ENCODE data around the gene TSPAN31.

The TSPAN31 gene

DNA sequence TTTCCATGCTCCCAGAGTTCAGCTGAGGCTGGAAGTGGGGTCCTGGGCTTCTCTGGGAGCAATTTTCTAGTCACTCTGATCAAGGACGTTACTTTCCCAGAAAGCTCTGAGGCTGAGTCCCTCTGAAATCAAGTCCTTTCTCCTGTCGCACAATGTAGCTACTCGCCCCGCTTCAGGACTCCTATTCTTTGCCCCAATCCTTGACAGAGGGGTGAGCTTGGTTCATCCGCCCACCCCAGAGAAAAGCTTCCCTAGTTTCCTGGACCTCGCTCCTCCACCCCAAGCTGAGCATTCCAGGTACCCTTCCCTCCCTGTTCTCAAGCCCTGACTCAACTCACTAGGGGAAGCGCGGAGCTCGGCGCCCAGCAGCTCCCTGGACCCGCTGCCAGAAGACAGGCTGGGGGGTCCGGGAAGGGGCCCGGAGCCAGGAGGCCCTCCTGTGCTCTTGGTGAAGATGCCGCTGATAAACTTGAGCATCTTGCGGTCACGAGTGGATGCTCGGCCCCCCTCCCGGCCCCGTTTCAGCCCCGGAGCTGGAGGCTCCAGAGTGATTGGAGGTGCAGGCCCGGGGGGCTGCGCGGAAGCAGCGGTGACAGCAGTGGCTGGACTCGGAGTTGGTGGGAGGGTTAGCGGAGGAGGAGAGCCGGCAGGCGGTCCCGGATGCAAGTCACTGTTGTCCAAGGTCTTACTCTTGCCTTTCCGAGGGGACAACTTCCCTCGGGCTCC lies 7.9 kb upstream of the TSPAN31 start:
- Mint-ChIP-seq H3K36me3 (peaks cover 41% of the 10 kb centered on the region), H3K9me3 (no peaks in the 10 kb centered on the region), H3K4me3 (no peak overlapping the region), H3K4me1 (peaks cover 28% of the 10 kb centered on the region), H3K27me3 (no peaks in the 10 kb centered on the region), H3K27ac (no peak overlapping the region)
- no peak for DNase-seq
- CTCF ChIA-PET, result interaction anchor here (1.2 kb wide), 1 partner anchor 14 kb away, joined by 4 read pairs; no protein-coding TSS in a partner anchor

DNA sequence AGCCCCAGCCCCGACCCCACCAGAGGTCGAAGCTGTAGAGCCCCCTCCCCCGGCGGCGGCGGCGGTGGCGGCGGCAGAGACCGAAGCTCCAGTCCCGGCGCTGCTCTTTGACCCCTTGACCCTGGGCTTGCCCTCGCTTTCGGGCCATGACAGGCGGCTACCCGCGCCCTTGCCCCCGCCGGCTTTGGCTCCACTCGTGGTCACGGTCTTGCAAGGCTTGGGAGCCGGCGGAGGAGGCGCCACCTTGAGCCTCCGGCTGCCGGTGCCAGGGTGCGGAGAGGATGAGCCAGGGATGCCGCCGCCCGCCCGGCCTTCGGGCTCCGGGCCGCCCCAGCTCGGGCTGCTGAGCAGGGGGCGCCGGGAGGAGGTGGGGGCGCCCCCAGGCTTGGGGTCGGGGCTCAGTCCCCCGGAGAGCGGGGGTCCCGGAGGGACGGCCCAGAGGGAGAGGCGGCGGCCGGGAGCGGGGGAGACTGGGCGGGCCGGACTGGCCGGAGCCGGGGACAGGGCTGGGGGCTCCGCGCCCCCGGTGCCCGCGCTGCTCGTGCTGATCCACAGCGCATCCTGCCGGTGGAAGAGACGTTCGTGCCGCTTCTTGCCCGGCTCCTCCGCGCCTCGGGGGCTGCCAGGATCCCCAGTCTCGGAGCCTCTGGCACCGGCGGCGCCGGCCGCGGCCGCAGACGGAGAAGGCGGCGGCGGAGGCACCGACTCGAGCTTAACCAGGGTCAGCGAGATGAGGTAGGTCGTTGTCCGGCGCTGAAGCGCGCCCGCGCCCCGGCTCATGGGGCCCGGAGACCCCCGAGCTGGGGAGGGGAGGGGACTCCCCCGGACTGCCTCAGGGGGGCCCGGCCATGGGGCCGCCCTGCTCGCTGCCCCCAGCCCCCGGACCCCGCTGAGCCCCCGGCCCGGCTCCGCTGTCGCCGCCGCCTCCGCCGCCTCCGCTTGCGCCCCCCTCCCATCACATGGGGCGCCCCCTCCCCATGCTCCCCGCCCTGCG lies 7.1 kb upstream of the TSPAN31 start:
- DNase-seq, result no peak
- Mint-ChIP-seq H3K27me3 (no peaks in the 10 kb centered on the region), H3K9me3 (no peaks in the 10 kb centered on the region), H3K27ac (no peak overlapping the region), H3K4me1 (peaks cover 33% of the 10 kb centered on the region), H3K36me3 (peaks cover 34% of the 10 kb centered on the region), H3K4me3 (no peak overlapping the region)
- CTCF ChIA-PET, result interaction anchor here (1.2 kb wide), 1 partner anchor 15 kb away, joined by 4 read pairs; no protein-coding TSS in a partner anchor

DNA sequence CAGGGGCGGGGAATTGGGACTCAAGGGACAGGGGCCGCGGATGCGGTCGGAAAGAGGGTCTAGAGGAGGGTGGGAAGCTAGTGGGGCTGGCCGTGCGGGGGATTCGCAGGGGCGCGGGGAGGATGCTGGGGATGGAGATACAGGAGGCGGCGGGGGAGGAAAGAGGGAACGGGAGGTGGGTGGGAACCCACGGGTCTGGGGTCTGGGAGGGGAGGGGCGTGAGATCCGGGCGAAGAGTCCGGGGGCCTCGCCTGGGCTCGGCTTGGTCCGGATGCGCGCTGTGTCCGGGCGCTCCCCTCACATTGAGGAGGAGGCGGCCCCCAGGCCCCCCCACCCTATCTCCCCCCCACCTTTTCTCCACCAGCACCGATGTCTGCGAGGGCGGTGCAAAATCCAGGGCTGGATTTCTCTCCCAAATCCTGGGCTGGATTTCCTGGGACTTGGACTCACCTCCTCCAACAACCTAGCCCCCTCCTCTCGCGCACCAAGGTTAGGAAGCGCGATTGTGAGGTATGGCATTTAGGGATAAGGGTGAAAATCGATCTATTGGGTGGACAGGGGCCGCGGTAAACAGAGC lies 6.1 kb upstream of the TSPAN31 start, which contains the start of gene AGAP2:
Gene AGAP2, minus strand, starts transcription at position 82 of the 577 bp plus-strand sequence. CDS start 496 bp downstream, outside the sequence.
- peak within 1 kb of the TSS; percentile 80 for H3K4me3 Mint-ChIP-seq
- no peak for DNase-seq
- no peak within 1 kb of the TSS for H3K27ac Mint-ChIP-seq
- H3K4me1 Mint-ChIP-seq, result peaks cover 38% of the 10 kb centered on the region
- CTCF ChIA-PET, result no interaction called here
- H3K27me3 Mint-ChIP-seq, result no peaks in the 10 kb centered on the region
- H3K36me3 Mint-ChIP-seq, result peaks cover 31% of the 10 kb centered on the region
- no peaks in the 10 kb centered on the region for H3K9me3 Mint-ChIP-seq

DNA sequence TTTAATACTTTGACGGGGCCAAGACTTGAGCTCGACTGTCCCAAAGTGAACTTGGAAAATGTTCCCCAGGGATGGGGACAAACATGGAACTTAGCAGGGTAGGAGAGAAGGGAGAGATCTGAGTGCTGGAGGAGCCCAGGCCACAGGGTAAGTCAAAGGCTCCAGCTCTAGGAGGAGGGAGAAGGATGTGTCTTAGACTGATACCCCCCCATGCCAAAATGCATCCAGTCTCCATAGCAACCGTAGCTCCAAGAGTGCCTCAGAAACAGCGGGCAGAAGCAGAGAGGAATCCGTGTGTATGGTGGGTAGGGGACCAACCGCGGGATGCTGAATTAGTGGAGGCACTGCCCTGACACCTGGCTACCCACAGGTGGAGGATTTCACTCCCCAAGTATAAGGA lies 5.5 kb upstream of the TSPAN31 start:
- Mint-ChIP-seq H3K27ac (no peak overlapping the region), H3K27me3 (no peaks in the 10 kb centered on the region), H3K4me1 (peaks cover 45% of the 10 kb centered on the region), H3K9me3 (no peaks in the 10 kb centered on the region), H3K36me3 (peaks cover 27% of the 10 kb centered on the region), H3K4me3 (peak overlapping the region; percentile 80)
- DNase-seq, result no peak
- CTCF ChIA-PET, result no interaction called here

DNA sequence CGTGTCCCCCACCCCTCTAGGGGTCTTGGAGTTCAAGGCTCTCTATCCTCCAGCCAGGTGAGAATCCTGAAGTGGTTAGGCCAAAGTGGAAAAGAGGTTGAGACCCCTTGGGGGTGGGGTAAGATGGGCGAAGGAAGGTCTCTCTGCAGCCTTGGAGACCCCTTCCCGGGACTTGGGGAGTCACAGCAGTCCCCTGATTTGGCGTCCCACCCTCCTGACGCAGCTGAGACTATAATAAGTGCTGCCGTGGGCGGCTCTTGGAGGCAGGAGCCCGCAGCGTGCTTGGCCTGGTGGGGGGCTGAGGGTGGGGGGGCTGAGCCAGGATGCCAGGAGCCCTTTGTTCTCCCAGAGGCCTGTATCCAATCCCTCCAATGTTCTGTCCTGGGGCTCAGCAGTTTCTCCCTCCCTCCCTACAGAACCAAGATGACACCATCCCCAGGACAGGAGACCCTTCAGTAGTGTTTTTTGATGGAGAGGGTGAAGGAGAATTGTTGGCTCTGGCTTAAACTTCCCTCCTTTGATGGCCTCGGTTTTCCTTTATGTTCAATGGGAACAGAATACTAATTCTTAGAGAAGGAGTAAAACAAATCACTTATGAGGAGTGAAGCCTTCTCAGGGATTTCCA lies 4.8 kb upstream of the TSPAN31 start:
- peaks cover 51% of the 10 kb centered on the region for H3K4me1 Mint-ChIP-seq
- no peak for DNase-seq
- H3K4me3 Mint-ChIP-seq, result peak overlapping the region; percentile 80
- H3K36me3 Mint-ChIP-seq, result peaks cover 24% of the 10 kb centered on the region
- no peaks in the 10 kb centered on the region for H3K27me3 Mint-ChIP-seq
- H3K9me3 Mint-ChIP-seq, result no peaks in the 10 kb centered on the region
- H3K27ac Mint-ChIP-seq, result no peak overlapping the region
- CTCF ChIA-PET, result interaction anchor here (1.1 to 1.9 kb wide), 2 partner anchors 47 to 113 kb away, joined by 5 to 6 read pairs; no protein-coding TSS in a partner anchor

DNA sequence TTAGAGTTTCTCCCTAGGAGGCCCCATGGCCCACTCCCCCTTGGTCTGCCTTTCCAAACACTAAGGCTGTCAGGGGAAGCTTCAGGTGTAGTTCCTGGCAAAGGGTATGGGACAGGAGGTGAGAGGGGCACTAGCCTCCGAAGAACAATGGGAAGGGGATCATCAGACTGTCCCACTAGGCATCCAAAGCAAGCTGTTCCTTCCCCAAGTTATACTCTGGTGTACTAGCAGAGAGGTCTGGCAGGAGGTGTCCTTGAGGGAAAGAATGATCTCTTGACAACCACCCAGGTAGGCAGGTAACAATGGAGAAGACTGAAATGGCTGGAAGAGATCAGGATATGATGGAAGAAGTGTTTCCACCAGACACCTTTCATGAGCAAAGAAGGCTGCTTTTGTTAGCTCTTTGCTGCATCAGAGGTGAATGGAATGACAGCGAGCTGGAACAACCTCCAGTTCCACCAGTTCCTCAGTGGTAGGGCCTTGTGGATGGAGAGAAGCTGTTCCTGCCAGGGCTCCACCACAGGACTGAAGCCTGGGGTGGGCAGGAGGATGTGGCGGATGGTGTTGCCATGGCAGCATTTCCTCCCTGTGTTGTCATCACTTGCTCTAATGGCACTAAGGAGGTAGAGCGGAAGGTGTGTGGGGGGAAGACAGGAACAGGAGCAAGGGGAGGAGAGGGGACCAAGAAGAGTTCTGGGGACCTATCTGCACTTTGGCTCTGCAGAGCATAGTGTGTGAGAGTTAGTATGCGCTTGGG lies 4.0 kb upstream of the TSPAN31 start:
- Mint-ChIP-seq H3K27me3 (no peaks in the 10 kb centered on the region), H3K36me3 (peaks cover 24% of the 10 kb centered on the region), H3K27ac (peak overlapping the region; percentile 82), H3K9me3 (no peaks in the 10 kb centered on the region), H3K4me3 (peak overlapping the region; percentile 80), H3K4me1 (peaks cover 59% of the 10 kb centered on the region)
- peak; percentile 93 for DNase-seq
- CTCF ChIA-PET, result interaction anchor here (0.9 to 2.5 kb wide), 13 partner anchors 8 to 159 kb away, joined by 3 to 12 read pairs (median 5); partner anchors contain the start of genes B4GALNT1 and OS9

DNA sequence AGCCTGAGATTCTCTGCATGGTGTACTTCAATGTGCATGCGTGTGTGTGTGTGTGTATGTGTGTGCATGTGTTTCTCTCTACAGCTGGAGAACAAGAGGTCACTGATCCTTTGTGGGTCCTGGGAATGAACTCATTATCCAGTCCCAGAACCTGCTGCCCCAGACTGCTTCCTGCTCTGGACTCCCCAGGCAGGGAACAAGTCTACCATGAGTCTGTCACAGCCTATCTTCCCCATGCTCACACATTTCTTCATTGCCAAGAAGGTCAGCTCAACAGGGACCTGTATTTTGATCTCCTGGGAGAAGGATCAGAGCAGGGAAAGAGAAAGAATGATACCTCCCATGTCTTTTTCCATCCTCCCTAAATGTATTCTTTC lies 3.4 kb upstream of the TSPAN31 start:
- no peak for DNase-seq
- H3K4me3 Mint-ChIP-seq, result peak overlapping the region; percentile 80
- H3K9me3 Mint-ChIP-seq, result no peaks in the 10 kb centered on the region
- CTCF ChIA-PET, result interaction anchor here (0.9 to 2.5 kb wide), 14 partner anchors 9 to 283 kb away, joined by 3 to 12 read pairs (median 4); partner anchors contain the start of genes B4GALNT1 and OS9
- H3K4me1 Mint-ChIP-seq, result peaks cover 64% of the 10 kb centered on the region
- H3K27ac Mint-ChIP-seq, result peak overlapping the region; percentile 82
- no peaks in the 10 kb centered on the region for H3K27me3 Mint-ChIP-seq
- H3K36me3 Mint-ChIP-seq, result peaks cover 25% of the 10 kb centered on the region

DNA sequence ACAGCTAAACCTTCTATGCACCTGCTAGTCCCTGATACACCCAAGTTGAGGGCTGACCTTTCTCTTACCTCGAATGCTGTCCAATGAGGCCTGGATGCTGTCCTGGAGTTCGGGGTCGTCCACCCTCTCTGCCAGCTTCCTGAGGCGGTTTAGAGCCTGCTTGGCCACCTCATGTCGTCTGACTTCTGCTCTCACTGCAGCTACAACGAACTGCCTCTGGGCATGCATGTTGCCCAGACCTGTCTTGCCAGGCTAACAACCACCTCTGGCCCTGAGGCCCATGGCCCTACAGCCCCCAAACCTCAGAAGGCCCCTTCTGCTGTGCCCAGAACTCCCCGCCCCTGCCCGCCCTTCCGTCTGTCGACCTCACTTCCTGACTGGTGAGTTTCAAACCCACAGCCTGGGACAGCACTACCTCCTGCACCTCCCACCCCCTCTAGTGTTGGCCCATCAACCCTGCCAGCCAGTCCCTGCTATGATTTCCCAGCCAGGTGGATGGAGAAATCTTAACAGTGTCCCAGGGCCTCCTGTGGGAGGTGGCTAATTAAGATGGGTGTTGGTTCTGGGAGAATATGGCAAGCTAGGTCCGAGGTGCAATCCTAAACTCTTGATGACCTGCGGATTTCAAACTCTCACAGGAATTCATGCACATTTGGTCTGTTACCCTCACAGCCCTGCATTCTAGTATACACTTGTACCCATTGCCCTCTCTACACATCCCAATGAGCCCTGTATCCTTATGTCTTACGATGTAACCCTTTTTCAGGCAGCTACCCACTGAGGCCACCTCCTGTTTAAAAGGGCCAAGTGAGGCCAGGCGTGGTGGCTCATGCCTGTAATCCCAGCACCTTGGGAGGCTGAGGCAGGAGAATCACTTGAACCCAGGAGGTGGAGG lies 2.7 kb upstream of the TSPAN31 start:
- Mint-ChIP-seq H3K36me3 (peaks cover 25% of the 10 kb centered on the region), H3K9me3 (no peaks in the 10 kb centered on the region), H3K27ac (peak overlapping the region; percentile 82), H3K4me3 (peak overlapping the region; percentile 80), H3K4me1 (peaks cover 62% of the 10 kb centered on the region), H3K27me3 (no peaks in the 10 kb centered on the region)
- DNase-seq, result peak; percentile 92
- CTCF ChIA-PET, result interaction anchor here (0.9 to 2.5 kb wide), 13 partner anchors 8 to 283 kb away, joined by 3 to 12 read pairs (median 5); partner anchors contain the start of genes B4GALNT1 and OS9

DNA sequence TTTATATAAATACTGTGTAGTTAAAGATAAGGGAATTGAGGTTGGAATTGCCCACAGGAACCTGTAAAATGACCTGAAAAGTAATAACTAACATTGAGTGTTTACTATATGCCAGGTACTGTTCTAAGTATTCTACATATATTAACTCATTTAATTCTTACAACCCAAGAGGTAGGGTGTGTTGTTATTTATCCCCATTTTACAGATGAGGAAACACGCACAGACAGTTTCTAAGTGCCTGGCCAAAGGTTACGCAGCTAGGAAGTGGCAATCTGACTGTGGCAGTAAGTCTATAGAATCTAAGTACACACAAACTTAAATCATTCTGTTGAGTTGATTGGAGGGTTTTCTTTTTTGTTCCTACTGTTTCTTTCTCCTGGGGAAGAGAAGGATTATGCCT lies 1.1 kb upstream of the TSPAN31 start:
- Mint-ChIP-seq H3K36me3 (peaks cover 38% of the 10 kb centered on the region), H3K9me3 (no peaks in the 10 kb centered on the region), H3K4me1 (peaks cover 66% of the 10 kb centered on the region), H3K4me3 (peak overlapping the region; percentile 87), H3K27ac (peak overlapping the region; percentile 93), H3K27me3 (no peaks in the 10 kb centered on the region)
- no peak for DNase-seq
- CTCF ChIA-PET, result interaction anchor here (1.3 kb wide), 1 partner anchor 21 kb away, joined by 3 read pairs; no protein-coding TSS in a partner anchor

DNA sequence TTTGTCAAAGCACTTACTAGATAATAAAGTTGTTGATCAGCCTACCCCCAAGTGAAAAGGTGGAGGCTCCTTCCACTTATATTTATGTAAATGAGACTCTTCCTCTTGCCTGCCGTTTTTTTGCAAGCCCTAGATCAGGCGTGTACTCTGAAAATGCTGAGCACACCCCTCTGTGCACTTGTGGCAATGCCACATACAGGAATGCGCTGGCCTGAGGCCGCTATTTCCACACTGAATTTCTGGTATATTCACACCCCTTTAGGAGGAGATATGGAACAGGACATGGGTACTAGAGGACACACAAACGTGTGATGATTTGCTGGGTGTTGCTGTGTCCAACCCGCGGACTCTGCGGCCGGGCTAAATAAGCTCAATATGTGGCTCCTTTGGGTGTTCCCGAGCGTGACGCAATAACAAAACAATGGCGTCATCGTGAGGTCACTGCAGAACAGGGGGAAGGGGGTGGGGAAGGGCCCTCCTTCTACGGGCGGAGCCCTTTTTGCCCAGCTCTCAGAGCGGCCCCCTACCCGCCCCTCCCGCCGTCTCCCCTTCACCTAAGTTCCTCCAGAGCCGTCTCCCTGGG lies 554 bp upstream of the TSPAN31 start:
- Mint-ChIP-seq H3K4me3 (peak overlapping the region; percentile 87), H3K9me3 (no peaks in the 10 kb centered on the region), H3K27ac (peak overlapping the region; percentile 93), H3K36me3 (peaks cover 37% of the 10 kb centered on the region), H3K4me1 (peaks cover 61% of the 10 kb centered on the region), H3K27me3 (no peaks in the 10 kb centered on the region)
- CTCF ChIA-PET, result interaction anchor here (0.8 to 2.0 kb wide), 3 partner anchors 12 to 50 kb away, joined by 3 to 6 read pairs (median 3); partner anchors contain the start of gene OS9
- peak; percentile 83 for DNase-seq

DNA sequence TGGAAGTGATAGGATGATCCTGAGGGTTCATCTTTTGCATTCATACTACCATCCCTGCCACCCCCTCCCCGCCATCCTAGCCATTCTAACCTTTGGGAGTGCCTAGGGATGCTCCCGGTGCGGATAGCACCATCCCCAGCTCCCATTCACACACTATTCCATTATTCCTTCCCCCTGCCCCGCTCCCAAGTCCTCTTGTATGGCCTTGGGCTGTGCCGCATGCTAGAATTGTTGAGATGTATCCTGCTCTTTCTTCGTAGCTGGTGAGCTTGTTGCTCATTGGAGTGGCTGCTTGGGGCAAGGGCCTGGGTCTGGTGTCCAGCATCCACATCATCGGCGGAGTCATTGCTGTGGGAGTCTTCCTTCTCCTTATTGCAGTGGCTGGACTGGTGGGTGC lies 644 bp downstream of the TSPAN31 start:
- Mint-ChIP-seq H3K4me1 (peaks cover 57% of the 10 kb centered on the region), H3K9me3 (no peaks in the 10 kb centered on the region), H3K4me3 (peak overlapping the region; percentile 87), H3K36me3 (peaks cover 38% of the 10 kb centered on the region), H3K27me3 (no peaks in the 10 kb centered on the region), H3K27ac (peak overlapping the region; percentile 93)
- no peak for DNase-seq
- CTCF ChIA-PET, result interaction anchor here (2.0 kb wide), 1 partner anchor 11 kb away, joined by 6 read pairs; no protein-coding TSS in a partner anchor

DNA sequence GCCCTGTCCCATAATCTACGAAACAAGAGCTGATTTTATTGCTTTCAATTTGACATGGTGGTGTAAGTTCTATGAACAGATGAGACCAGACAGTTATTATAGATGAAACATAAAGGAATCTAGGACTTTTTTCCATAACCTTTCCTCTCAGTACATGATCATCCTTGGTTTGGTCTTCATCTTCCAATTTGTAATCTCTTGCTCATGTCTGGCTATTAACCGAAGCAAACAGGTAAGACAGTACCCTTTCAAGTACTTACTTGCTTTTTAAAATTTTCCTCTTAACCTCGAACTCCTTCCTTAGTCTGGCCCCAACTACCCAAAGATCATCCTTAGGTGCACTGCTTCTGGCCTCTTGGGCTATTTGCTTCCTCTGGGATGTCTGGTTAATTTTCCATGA lies 1.2 kb downstream of the TSPAN31 start:
- peaks cover 43% of the 10 kb centered on the region for H3K36me3 Mint-ChIP-seq
- no peaks in the 10 kb centered on the region for H3K27me3 Mint-ChIP-seq
- peaks cover 57% of the 10 kb centered on the region for H3K4me1 Mint-ChIP-seq
- peak overlapping the region; percentile 87 for H3K4me3 Mint-ChIP-seq
- no peaks in the 10 kb centered on the region for H3K9me3 Mint-ChIP-seq
- no peak for DNase-seq
- peak overlapping the region; percentile 93 for H3K27ac Mint-ChIP-seq
- CTCF ChIA-PET, result interaction anchor here (2.0 kb wide), 1 partner anchor 10 kb away, joined by 6 read pairs; no protein-coding TSS in a partner anchor
